Activated CD4-positive, alpha-beta T cell treated with anti-CD3 and anti-CD28 coated beads, Interleukin-2, amount 50 U/mL, for 24 hours (primary cell): Measurements from ENCODE around the gene HSD17B14.
"Not testable (repeated sequence)": the region's sequence is repeated elsewhere in the genome, so short reads cannot be mapped to it uniquely, and the experiment has no call there.

Experiments
- DNase-seq, 2 donors: peaks; one replicate each; pipeline ENCODE4 v3.0.0-alpha.2; 2020; ENCODE audit warnings: low read depth in 1 of 2, low spot score in 1 of 2

The HSD17B14 gene

GRCh38 chr19:48867746-48868113 lies 31.4 kb upstream of the HSD17B14 start:
- DNase-seq = no peak

GRCh38 chr19:48867123-48867745 lies 30.9 kb upstream of the HSD17B14 start:
- DNase-seq = no peak

GRCh38 chr19:48866692-48867091 lies 30.4 kb upstream of the HSD17B14 start:
- no peak for DNase-seq

DNA sequence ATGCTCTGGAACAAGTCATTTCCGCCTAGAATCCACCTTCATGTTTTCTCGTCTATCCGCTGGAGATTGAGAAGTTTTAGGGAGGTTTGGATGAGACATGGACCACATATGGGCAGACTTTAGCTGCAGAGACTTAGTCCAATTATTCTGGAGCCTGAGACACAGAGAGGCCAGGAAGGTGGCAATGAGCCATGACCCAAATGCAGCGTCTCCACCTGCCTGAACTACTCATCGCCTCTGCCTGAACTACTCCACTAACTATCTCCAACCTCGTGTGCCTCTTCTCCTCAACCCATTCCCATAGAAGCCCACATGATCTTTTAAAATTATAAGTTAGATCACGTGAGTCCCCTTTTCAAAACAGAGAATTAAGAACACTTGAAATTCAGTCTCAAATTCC lies 26.5 kb upstream of the HSD17B14 start:
- no peak for DNase-seq

DNA sequence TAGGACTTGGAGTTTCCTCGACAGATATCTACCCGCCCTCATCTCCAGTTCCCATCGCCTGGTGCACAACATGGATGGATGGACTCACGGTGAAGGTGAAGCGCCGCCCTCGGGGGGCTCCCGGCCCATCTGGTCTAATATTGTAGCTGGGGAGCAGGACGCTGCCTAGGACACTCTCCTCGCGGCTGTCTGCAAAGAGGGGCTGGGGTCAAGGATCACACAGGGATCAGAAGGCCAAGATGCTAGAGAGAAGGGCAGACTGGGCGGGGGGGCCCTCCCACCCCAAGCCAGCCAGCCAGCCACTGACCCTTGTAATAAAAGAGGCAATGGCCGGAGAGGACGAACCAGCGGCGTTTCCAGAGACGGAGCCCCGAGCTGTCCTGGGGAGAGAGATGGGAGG lies 25.0 kb upstream of the HSD17B14 start:
- no peak for DNase-seq

DNA sequence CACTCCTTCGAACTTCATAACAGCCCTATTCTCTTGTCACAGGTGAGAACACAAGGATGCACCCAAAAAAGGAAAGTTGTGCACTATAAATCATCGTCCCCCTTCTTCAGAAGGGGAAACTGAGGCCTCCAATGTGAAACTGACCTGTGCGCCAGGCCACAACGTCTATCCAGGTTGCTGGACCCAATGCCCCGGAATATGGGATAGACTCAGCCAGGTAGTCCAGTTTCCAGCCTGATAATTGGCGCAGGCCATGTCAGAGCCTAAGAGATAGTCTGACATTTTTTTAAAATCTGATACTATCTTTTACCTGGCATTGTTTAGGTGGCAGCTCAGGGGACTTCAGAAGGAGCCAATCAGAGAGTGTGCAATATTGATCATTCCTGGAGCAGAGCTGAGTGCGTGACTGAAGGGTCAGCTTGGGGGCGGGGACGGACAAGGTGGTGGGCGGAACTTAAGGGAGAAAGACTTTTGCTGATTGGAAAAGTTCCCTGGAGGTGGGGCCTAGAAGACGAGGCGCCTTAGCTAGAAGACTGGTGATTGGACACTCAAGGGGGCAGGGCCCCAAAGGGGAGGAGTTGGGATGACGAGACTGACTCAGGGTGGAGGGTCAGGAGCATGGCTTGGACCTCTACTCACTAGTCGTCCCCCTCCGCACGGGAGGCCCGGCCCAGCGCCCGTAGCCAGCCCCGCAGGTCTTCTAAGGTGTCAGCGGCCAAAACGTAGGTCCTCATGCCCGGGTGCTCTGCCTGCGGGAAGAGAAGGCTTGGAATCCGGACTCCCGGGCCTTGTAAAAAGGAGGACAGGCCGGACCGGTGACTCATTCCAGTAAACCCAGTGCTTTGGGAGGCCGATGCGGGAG lies 23.7 kb upstream of the HSD17B14 start:
- DNase-seq = no peak

GRCh38 chr19:48858984-48859710 lies 22.9 kb upstream of the HSD17B14 start:
- peak; percentile 51 to 70 for DNase-seq

GRCh38 chr19:48856921-48857320 lies 20.6 kb upstream of the HSD17B14 start:
- DNase-seq = no peak

GRCh38 chr19:48854103-48854502 lies 17.8 kb upstream of the HSD17B14 start:
- DNase-seq = no peak

DNA sequence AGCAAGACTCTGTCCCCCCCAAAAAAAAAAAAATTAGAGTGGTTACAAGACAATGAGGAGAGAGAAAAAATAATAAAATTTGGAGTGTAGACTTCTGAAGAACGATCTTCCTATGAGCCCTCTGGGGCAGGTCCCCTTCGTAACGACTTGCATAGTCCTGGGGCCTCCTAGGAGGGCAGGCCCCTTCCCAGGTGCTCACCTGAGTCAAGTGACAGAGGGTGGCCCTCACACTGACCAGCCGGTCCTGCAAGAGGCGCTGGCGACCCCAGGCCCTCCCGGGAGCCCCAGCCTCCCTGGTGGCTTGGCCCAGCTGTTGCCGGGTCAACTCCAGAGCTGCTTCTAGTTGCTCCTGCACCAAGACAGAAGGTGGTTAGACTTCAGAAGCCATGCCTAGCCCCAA lies 17.2 kb upstream of the HSD17B14 start:
- DNase-seq = no peak

DNA sequence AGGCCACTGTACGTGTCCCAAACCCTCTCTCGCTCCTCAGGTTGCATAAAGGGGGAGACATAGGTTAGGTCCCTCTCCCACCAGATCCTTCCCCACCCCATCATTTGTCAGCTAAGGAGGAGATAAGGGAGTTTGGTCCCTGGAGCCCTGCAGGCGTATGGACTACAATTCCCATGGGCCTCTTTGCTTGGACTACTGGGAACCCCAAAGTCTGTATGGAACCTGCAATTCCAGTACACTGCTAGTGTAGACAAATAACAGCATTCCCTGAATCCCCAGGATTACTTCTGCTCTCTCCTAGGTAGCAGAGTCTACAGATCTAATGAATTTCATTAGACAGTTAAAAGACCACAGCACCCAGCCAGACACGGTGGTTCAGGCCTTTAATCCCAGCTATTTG lies 16.0 kb upstream of the HSD17B14 start:
- DNase-seq = no peak

DNA sequence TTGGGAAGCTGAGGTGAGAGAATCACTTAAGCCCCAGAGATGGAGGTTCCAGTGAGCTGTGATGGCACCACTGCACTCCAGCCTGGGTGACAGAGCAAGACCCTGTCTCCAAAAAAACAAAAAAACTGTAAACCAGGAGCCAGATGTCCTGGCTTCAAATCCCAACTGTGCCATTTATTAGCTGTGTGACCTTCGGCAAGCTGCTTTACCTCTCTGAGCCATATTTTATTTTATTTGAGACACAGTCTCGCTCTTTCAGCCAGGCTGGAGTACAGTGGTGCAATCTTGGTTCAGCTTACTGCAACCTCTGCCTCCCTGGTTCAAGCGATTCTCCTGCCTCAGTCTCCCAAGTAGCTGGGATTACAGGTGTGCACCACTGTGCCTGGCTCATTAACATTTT lies 10.4 kb upstream of the HSD17B14 start:
- DNase-seq = not testable (repeated sequence)

DNA sequence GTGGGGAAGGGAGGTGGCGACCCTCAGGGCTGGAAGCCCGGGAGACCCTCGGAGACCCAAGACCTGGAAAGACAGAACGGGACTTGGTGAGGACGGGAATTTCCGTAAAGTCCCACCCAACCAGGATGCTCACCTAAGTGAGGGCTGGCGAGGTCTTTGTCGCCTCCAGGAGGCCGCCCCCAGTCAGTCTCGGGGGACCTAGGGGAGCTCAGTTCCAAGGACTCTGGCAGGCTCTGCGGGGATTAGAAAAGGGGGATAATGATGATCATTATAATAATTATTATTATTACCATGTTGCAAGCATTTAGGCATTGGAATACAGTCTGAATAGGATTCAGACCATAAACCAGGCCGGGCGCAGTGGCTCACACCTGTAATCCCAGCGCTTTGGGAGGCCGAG lies 9.1 kb upstream of the HSD17B14 start:
- no peak for DNase-seq

DNA sequence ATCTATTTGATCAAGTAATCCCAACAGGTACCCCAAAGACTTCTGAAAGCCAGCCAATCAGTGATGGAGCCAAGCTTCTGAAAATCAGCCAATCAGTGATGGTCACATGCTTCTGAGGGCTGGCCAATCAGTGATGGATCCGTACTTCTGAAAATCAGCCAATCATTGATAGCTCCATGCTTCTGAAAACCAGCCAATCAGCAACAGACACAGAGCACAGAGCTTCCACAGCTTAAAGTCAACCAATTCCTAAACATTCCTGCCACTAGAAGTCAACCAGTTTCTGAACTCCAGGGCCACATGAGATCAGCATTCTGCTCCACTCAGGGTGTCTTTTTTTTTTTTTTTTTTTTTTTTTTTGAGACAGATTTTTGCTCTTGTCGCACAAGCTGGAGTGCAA lies 8.2 kb upstream of the HSD17B14 start:
- no peak for DNase-seq

GRCh38 chr19:48842789-48843162 lies 6.5 kb upstream of the HSD17B14 start:
- DNase-seq = peak in 1 of 2 donors; percentile 31

DNA sequence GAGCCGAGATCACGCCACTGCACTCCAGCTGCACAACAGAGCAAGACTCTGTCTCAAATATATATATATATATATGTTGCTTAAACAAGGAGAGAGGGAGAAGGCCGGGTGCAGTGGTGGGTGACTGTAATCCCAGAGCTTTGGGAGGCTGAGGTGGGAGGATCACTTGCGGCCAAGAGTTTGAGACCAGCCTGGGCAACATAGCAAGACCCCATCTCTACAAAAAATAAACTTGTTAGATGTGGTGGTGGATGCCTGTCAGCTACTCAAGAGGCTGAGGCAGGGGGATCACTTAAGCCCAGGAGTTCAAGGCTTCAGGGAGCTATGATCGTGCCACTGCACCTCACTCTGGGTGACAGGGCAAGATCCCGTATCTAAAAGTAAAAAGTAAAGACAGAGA lies 5.3 kb upstream of the HSD17B14 start:
- DNase-seq = no peak

- no peak for DNase-seq
Measured at GRCh38 chr19:48841047-48841446, 4.8 kb upstream of the HSD17B14 start.

DNA sequence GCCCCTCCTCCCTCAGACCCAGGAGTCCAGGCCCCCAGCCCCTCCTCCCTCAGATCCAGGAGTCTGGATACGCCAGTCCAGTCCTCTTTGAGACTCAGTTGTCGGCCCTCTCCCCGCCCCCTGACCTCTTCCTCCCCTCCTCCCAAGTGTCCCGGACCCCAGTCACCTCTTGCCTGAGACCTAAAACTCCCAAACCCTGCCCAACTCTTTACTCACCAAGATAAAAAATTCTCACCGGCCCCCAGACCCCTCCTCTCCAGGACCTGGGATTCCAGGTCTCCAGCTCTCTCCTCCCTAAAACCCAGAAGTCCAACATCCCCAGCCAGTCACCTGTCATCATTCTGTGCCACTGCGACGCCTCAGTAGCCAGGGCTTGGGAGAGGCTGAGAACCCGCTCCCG lies 1.4 kb upstream of the HSD17B14 start:
- no peak for DNase-seq

- peak; percentile 39 to 74 for DNase-seq
Measured at GRCh38 chr19:48837051-48837524, 797 bp upstream of the HSD17B14 start.

DNA sequence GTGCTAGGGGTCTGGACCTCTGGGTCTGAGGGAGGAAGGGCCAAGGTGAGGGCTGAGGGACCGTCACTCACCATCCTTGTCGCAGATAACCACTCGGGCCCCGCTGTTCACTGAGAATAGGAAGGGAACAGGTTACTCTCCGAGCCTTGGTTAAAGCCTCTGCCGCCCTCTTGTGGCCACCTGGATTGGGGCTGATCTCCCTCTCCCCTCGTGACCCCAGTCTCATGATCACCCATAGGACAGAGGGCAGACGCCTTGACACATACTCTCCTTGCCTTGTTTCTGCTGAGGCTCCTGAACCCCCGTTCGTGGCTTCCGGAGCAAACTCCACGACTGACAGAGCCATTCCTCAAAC lies 580 bp downstream of the HSD17B14 start:
- DNase-seq = peak; percentile 90 to 92

GRCh38 chr19:48833977-48834376 lies 2.3 kb downstream of the HSD17B14 start:
- no peak for DNase-seq

GRCh38 chr19:48833049-48833448 lies 3.2 kb downstream of the HSD17B14 start:
- no peak for DNase-seq
